ENCODE measurements around the gene DPH6. TPM values are rescaled to one million over a fixed set of nuclear protein-coding genes. Genes with fewer than 3 reads are reported as not detected.

Gene DPH6
- polyA plus RNA-seq, 2 of the 4 experiments (the other 2 are of a cell fraction), result 11.0 to 33.6 TPM

DNA sequence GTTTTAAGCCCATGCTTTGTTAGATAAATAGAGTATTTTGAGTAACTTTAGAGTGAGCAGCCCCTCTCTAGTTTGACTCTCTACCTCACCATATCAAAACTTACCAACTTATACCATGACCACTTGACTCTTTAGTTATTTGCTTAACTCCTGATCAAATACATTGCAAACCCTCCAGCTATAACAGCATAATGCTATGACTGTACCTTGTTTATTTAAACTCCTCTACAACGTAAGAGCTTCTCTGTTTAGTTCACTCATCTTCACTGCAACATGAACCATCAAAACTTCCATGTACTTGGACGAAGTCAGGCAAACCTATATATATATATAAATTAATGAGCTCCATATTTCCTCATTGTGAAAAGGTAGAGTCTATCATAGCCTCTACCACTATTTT lies 218.2 kb downstream of the DPH6 start:
- peak in 1 of 2 experiments; percentile 14 for DNase-seq (ENCODE audit: low read depth in 1 of 2, low spot score in 1 of 2)
- H3K9me3 ChIP-seq, result no peaks in the 10 kb centered on the region
- no peak overlapping the region for H3K4me2 ChIP-seq
- H3K27ac ChIP-seq, result no peak overlapping the region
- TF ChIP-seq HES2 (IDR thresholded peaks at IDR 0.05) (no peak), REST (IDR thresholded peaks at IDR 0.05) (no peak), CHD4 (IDR thresholded peaks at IDR 0.05; ENCODE audit: borderline replicate concordance) (no peak), CBX8 (IDR thresholded peaks at IDR 0.05) (no peak), CTCF (IDR thresholded peaks at IDR 0.05) (no peak), JUN (IDR thresholded peaks at IDR 0.05) (no peak), HOXB13 (CRISPR knock-in tag; IDR thresholded peaks at IDR 0.05; ENCODE audit: low read depth) (no peak), KDM5A (IDR thresholded peaks at IDR 0.05) (no peak), EHF (CRISPR knock-in tag; IDR thresholded peaks at IDR 0.05) (no peak), HOXB5 (CRISPR knock-in tag; IDR thresholded peaks at IDR 0.05) (no peak), EHMT2 (IDR thresholded peaks at IDR 0.05; ENCODE audit: low read depth) (no peak), TFCP2L1 (CRISPR knock-in tag; IDR thresholded peaks at IDR 0.05) (no peak), RAD21 (conservative IDR thresholded peaks at IDR 0.05 in 1 of 2, IDR thresholded peaks at IDR 0.05 in 1 of 2) (no peak), MAX (IDR thresholded peaks at IDR 0.05) (no peak), ZNF302 (CRISPR knock-in tag; IDR thresholded peaks at IDR 0.05) (no peak)
- TF ChIP-seq, protein P1, sequence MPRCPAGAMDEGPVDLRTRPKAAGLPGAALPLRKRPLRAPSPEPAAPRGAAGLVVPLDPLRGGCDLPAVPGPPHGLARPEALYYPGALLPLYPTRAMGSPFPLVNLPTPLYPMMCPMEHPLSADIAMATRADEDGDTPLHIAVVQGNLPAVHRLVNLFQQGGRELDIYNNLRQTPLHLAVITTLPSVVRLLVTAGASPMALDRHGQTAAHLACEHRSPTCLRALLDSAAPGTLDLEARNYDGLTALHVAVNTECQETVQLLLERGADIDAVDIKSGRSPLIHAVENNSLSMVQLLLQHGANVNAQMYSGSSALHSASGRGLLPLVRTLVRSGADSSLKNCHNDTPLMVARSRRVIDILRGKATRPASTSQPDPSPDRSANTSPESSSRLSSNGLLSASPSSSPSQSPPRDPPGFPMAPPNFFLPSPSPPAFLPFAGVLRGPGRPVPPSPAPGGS (IDR thresholded peaks at IDR 0.05), result no peak
- CTCF ChIA-PET, result no interaction called here
- POLR2A ChIA-PET, result no interaction called here
- H3K4me1 ChIP-seq, result no peaks in the 10 kb centered on the region
- WGBS (ENCODE audit: missing lambda C conversion rate), result 29% methylated on average over 2 of the region's 2 CpGs
- no peak for FAIRE-seq
- ATAC-seq, result peak; percentile 32 to 34; a peak in 2 of 6 replicates
- H3K4me3 ChIP-seq, result no peak overlapping the region

DNA sequence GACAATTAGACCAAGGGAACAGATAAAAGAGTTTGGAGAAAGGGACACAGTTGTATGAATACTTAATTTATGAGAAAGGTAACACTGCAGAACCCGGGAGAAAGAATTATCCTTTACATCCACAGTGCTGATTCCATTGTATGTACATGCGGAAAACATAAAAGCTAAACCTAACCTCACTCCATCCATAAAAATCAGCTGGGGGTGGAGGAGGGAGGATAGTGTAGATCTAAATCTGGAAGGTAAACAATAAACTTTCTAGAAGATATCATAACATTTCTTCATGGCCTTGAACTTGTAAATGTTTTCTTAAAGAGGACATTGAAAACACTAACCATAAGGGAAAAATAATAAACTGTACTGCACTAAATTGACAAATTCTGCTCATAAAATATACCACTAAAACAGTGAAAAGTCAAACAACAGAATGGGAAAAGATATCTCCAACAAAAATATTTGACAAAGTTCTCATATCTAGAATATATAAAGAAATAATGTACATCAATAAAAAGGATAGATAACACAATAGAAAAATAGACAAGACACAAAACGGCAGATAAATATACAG lies 220.5 kb downstream of the DPH6 start:
- DNase-seq (ENCODE audit: low read depth in 1 of 2, low spot score in 1 of 2), result no peak
- H3K4me3 ChIP-seq, result no peak overlapping the region
- H3K9me3 ChIP-seq, result no peaks in the 10 kb centered on the region
- no peaks in the 10 kb centered on the region for H3K4me1 ChIP-seq
- TF ChIP-seq EHF (CRISPR knock-in tag; IDR thresholded peaks at IDR 0.05), result no peak
- TF ChIP-seq FOSL2 (IDR thresholded peaks at IDR 0.05), result no peak
- TF ChIP-seq FOSL2 (CRISPR knock-in tag; IDR thresholded peaks at IDR 0.05), result no peak
- H3K4me2 ChIP-seq, result no peak overlapping the region
- no peak overlapping the region for H3K27ac ChIP-seq
- peak; percentile 72 for FAIRE-seq
- CTCF ChIA-PET, result no interaction called here
- ATAC-seq, result no peak
- 56% methylated on average over 3 of the region's 3 CpGs for WGBS (ENCODE audit: missing lambda C conversion rate)
- POLR2A ChIA-PET, result interaction anchor here (0.7 kb wide), 1 partner anchor 738 kb away, joined by 3 read pairs; no protein-coding TSS in a partner anchor

Data from A549 (cell line).